NCI-H1048 (cell line): Measurements from ENCODE around the gene ZBTB11.
"Not testable (repeated sequence)": the region's sequence is repeated elsewhere in the genome, so short reads cannot be mapped to it uniquely, and the experiment has no call there.

Experiments
- DNase-seq: peaks from one replicate; lab custom pipeline; 2025; lab: John Stamatoyannopoulos, UW

ZBTB11 gene

DNA sequence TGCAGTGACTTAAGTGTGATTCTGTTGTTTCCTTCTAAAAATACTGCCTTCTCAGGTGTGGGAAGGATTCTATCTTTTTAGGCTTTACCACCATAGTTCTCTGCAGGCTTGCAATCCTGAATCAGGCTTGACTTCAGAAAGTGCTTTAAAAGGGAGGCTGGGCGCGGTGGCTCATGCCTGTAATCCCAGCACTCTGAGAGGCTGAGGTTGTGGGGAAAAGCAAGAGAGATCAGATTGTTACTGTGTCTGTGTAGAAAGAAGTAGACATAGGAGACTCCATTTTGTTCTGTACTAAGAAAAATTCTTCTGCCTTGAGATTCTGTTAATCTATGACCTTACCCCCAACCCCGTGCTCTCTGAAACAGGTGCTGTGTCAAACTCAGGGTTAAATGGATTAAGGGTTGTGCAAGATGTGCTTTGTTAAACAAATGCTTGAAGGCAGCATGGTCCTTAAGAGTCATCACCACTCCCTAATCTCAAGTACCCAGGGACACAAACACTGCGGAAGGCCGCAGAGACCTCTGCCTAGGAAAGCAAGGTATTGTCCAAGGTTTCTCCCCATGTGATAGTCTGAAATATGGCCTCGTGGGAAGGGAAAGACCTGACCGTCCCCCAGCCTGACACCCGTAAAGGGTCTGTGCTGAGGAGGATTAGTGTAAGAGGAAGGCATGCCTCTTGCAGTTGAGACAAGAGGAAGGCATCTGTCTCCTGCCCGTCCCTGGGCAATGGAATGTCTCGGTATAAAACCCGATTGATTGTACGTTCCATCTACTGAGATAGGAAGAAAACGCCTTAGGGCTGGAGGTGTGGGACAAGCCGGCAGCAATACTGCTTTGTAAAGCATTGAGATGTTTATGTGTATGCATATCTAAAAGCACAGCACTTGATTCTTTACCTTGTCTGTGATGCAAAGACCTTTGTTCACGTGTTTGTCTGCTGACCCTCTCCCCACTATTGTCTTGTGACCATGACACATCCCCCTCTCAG is 15.0 kb upstream of the ZBTB11 start:
- DNase-seq: not testable (repeated sequence)

DNA sequence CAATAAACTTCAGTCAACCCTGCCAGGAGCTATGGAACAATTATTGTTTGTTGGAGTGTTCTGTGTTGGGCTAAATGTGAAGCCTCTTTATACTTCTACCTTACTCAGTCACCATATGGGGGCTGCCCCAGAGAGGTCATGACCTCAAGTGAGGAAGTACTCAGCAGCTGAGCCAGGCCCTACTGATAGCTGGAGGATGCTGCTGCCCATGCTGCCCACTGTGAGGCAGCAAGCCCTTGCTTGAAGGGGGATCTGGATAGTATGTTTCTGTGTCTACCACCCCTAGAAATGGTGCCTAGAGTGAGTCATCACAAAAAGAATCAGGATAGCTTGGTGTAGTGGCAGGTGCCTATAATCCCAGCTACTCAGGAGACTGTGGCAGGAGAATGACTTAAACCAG is 14.0 kb upstream of the ZBTB11 start:
- DNase-seq: no peak

DNA sequence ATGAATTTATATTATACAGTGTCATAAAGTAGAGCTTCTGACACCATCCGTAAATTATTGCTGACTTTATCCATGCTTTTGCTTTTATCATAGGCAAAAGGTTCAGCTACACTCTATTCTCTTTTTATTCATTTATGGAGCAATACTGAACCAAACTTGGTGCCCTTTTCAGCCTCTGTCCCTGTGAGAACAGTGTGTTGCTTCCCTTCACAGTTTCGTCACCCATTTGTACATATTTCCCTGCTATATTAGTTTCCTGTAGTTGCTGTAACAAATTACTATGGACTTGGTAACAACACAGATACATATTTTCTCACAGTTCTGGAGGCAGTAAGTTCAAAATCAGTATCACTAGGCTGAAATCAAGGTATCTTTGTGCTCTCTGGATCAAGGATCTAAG is 12.4 kb upstream of the ZBTB11 start:
- no peak for DNase-seq

DNA sequence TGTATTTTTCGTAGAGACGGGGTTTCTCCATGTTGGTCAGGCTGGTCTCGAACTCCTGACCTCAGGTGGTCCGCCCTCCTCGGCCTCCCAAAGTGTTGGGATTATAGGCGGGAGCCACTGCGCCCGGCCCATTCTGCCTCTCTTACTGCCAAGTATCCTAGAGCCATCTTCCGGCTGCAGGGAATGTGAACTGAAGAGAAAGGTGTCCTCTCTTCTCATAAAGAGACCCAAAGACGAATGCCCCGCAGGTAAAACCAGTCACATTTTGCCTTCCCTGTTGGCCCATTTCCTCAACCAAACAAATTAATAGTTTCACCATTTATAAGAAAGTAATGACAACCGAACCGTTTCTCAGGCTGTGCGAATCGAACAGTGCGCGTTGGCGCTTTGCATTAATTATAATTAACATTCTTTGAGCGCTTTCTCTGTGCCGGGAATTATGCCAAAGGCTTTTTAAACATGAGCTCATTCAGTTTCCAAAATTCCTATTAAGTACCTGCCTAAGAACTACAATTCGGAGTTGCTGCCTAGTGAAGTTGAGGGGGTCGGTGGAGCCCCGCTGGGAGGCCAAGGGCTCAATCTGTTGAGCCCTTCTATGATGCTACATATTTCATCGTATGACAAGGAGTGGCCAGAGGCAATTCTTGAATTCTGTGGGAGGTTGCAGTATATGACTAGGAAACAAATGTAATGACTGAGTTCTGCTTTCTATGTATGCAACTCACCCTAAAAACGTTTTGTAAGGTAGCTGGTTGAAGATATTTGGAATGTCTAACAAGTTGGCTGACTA is 10.4 kb upstream of the ZBTB11 start:
- DNase-seq: no peak

DNA sequence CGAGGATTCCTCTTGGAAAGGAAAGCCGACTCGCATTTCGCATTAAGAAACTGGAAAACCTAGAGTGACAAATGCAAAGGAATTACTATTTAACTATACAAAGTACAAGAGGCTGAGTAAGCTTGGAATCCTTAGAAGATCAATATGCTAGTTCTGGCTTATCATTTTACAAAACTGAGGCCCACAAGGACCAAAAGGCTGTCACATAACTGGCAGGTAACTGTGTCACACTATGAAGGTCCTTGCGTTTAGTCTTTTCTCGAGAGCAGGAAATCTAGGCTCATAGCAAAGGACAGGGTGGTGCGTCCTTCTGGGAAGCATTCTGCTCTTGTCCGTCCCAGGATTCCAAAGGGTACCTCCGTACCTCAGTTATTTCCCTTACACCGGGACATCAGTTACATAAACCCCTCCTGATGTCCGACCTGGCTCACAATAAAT is 9.0 kb upstream of the ZBTB11 start:
- no peak for DNase-seq

DNA sequence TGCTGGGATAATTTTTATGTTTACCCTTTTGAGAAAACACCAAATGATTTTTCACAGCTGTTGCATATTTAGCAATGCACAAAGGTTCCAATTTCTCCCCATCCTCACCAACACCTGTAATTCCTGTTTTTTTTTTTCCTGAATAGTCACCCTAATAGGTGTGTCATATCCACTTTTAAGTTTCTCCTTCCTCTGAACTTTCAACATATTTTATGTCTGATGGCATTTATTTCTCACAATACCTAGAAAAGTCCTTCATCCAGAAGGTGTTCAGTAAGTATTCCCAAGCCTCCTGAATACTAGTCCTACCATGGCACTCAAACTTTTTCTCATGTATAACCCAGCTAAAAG is 8.1 kb upstream of the ZBTB11 start:
- DNase-seq: no peak

DNA sequence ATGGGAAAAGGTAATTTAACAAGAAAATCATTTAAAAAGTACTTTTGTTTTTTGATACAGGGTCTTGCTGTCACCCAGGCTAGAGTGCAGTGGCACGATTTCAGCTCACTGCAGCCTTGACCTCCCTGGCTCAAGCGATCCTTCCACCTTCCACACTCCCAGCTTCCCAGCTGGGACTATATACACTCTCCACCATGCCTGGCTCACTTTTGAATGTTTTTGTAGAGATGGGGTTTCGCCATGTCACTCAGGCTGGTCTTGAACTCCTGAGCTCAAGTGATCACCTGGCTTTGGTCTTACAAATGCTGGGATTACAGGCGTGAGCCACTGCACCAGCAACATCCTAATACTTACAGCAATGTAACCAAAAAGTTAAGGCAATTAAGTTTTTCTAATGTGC is 3.5 kb upstream of the ZBTB11 start:
- DNase-seq: no peak

DNA sequence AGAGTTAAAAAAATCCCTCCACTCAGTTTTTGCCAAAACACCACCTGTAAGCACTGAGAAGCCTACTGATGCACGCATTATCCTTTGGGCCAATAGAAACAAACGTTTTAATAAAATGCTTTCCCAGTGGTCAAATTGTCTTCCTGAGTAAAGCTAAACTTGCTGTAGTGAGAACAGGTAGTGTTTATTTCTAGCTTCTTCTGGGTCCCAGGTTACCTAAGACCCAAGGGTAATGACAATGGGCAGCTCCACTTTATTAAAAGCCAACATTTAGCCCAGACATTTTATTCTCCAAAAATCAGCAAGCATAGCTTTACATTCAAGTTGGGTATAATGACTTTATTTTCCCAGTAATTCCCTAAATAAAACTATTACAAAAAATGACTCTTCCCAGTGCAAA is 1.9 kb upstream of the ZBTB11 start:
- not testable (repeated sequence) for DNase-seq

DNA sequence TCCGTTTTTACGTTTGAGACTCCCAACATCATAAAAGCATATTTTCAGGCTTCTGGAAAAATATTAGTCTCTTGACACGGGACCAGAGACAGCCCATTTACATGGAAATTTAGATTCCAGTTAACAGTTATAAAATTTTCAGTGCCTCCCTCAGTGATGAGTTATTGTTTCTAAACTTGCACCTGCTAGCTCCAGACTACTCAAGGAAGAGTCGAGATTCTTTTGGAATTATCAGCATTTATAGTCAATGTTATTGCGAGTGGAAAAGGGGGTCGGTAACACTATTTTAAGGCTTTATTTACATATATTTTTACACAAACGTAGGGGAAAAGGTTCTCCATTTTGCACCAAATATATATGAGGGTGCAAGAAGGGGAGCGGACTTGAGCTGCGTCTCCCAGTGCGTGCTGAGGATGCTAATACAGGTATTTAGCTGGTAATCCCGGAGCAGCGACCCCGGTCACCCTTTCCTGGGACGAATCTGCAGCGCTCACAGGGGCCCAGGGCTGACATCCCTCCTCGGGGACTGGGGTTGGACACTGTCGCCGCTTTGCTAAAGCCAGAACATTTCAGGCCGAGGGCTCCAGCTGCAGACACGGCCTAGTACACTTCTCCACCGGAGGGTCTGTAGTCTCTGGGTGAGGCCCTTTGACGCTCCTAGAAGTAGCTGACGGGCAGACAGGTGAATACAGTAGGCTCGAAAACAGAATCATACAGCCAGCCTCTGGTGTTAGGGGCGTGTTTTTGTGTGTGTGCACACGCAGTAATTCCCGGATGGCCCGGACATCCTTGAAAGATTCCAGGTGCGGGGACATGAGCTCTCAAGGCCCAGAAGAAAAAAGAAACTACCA is 729 bp upstream of the ZBTB11 start:
- no peak for DNase-seq

DNA sequence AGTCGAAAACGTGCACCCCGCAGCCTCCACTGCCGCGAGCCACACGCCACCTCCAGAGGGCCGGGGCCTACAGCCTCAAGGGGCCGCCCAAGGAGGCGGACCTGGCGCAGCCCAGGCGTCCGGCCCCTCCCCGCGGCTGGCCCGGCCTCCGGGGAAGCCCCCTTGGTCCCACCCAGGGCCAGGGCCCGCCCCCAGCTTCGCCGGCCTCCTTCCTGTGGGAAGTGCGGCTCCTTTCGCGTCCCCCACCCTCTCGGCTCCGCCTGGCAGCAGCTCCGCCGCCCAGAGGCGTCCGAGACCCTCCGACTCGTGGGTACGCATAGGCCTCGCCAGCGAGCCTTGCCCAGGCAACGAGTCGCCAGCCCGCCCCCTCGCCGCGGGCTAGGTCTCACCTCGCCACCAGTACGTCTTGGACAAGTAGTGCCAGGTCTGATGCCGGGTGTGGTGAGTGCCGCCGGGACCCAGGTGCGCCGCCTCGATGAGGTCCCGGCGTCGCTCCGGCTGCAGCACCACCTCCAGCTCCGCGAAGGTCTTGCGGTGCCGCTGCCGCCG is 642 bp downstream of the ZBTB11 start:
- no peak for DNase-seq

DNA sequence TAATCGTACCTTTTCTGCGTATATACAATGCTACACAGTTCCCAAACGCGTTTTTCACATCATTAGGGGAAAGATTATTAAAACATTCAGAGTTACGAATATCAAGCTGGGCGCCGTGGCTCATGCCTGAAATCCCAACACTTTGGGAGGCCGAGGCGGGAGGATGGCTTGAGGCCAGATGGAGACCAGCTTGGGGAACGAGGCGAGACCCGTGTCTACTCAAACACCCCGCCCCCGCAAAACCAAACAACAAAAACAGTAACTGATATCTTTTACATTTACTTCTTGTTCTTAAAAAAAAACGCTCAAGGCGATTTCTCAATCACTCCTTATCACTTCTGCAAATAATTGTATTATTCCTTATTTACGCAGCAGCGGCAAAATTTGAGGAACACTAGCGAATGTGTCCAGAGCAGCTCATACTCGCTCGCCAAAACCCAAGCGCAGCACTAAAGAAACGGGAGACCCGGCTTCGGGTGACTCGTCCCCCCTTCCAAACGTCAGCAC is 1.2 kb downstream of the ZBTB11 start:
- no peak for DNase-seq

DNA sequence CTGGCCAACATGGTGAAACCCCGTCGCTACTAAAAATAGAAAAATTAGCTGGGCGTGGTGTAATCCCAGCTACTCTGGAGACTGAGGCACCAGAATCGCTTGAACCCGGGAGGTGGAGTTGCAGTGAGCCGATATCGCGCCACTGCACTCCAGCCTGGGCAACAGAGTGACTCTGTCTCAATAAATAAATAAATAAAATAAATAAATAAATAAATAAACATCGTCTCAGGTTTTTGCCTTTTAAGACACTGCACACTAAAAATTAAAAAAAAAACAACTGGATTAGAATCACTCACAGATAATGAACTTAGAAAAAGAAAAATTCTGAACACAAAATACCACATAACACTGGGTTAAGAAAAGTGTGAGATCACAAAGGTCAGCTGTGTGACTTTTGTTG is 2.4 kb downstream of the ZBTB11 start:
- DNase-seq: no peak

DNA sequence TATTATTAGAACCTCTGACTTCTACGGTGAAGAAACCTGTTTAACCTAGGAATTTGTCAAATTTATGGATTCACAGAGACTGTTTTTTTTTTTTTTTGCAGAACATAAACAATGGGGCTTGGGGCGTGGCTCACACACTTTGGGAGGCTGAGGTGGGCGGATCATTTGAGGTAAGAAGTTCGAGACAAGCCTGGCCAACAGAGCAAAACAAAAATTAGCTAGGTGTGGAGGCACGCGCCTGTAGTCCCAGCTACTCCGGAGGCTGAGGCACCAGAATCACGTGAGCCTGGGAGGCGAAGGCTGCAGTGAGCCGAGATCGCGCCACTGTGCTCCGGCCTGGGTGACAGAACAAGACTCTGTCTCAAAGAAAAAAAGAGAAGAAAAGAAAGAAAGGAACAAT is 3.0 kb downstream of the ZBTB11 start:
- no peak for DNase-seq

DNA sequence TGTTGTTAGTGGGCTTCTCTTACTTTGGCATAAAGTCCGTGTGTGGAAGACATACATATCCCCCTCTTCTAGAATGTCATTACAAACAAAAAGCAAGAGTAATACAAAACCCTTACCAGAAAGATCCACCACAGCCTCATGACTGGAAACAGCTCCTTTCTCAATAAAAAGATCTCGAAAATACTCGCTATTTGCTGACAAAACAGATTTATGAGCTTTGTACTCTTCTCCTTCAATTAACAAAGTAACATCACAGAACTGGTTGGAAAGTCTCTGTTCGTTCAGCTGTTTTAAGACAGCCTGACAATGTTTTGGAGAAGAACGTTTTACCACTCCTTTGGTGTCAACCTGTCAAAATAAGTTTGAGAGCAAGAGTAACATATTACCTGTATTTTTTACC is 5.9 kb downstream of the ZBTB11 start:
- no peak for DNase-seq

DNA sequence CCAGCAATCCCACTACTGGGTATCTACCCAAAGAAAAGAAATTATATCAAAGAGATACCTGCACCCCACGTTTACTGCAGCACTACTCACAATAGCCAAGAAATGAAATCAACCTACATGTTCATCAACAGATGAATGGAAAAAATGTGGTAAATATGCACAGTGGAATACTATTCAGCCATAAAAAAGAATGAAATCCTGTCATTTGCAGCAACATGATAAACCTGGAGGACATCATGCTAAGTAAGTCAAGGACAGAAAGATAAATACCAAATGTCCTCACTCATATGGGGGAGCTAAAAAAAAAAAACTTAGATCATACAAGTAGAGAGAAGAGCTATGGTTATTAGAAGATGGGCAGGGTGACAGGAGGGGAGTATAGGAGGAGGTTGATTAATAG is 9.1 kb downstream of the ZBTB11 start:
- no peak for DNase-seq

DNA sequence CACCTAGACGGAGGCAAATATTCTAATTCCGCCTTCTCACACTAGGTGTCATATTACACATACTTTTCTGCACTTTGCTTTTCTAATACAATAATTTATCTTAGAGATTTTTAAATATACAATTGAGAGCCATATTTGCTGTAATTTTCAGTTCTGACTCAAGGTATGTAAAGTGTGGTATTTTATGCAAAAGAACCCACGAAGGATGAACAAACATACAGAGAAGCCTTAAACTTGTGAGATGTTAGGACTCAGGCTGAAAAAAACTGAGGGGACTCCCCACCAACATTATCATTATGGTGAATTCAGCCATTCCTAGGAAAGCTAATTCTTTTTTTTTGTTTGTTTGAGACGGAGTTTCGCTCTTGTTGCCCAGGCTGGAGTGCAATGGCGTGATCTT is 9.6 kb downstream of the ZBTB11 start:
- DNase-seq: no peak

DNA sequence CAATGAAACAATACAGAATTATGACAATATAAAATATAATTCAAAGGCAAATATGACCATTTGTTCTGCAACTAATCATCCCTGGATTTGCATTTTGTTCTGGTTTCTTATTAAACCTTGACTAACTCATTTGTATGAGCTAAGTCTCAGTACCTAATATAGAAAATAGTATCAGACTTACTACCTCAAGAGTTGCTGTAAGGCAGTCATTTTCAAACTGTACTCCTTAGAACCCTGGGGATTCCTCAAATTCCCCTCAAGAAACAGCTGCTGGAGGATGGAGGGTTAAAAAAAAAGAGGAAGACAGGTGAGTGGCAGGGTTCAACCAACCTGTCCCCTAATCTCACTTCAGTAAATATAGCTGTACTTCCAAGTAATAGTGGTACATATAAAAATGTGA is 11.1 kb downstream of the ZBTB11 start:
- no peak for DNase-seq

DNA sequence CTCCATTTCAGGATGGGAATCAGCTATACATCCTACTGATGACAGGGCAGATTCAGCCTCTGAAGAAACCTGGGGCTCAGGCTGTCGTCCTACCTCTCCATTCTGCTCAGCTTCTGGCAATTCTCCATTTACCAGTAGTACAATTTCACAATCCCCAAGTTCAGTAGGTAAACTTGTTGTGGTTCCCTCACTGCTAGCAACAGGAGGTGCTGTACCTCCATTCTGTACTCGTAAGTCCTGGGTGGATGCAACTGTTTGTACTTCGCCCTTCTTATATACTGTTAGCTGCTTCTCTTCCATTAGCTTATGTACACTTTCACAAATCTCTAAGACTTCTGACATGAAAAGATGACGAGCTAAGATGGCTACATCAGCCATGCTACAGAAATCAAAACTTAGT is 11.6 kb downstream of the ZBTB11 start:
- no peak for DNase-seq

DNA sequence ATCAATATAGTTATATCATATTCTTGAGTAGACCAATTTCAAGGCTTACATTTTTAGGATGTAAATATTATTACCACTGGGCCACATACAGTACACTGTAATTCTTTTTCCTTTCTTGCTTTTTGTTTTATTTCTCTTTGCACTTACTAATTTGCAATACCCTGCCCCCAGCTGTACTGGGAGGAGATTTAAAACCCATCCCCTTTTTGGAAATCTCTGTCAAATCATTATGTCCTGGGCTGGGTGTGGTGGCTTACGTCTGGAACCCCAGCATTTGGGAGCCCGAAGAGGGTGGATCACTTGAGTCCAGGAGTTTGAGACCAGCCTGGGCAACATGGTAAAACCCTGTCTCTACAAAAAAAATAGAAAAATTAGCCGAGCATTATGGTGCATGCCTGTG is 16.2 kb downstream of the ZBTB11 start:
- no peak for DNase-seq

DNA sequence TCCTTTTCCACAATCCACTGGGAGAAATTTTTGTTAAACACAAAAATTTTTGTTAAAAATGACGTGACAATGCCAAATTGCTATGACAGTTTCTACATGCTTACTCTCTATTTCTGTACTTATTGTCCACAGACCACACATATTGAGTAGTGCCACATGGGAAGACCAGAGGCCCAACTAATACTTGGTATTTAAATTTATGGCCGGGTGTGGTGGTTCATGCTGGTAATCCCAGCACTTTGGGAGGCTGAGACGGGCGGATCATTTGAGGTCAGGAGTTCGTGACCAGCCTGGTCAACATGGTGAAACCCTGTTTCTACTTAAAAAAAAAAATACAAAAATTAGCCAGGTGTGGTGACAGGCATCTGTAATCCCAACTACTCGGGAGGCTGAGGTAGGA is 20.3 kb downstream of the ZBTB11 start:
- no peak for DNase-seq

DNA sequence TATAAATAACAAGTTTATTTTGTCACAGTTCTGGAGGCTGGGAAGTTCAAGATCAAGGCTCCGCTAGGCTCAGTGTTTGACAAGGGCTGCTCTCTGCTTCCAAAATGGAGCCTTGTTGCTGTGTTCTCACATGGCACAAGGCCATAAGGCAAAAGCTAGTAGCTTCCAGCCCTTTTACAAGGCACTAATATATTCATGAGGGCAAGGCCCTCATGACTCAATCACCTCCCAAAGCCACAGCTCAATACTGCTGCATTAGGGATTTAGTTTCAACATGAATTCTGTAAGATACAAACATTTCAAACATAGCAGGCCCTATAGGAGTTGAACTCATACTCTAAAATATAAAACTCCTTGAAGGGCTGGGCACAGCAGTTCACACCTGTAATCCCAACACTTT is 30.2 kb downstream of the ZBTB11 start:
- no peak for DNase-seq
